HepG2 (cell line): Measurements from ENCODE around the gene SIMC1. TPM values are rescaled to one million over a fixed set of nuclear protein-coding genes. Genes with fewer than 3 reads are reported as not detected.

Source experiments
- ARNT2 ChIP-seq: sonication (generic); formaldehyde crosslinking; IDR thresholded peaks from 2 replicates; pipeline ENCODE4 v1.8.0; 2022; ENCODE audit warnings: mild to moderate bottlenecking, low read depth, missing genetic modification reagents, moderate library complexity
- ATAD3A ChIP-seq: sonication (generic); formaldehyde crosslinking; IDR thresholded peaks from 2 replicates; pipeline ENCODE4 v1.4.0; 2020; ENCODE audit warnings: missing genetic modification reagents
- ATF4 ChIP-seq, 2 experiments: fragments of 450-650 bp in 1 of 2; sonication (generic) in 1 of 2; formaldehyde crosslinking; IDR thresholded peaks; 2 replicates each; pipeline versions ENCODE4 v1.5.0 to v1.8.0; 2020 to 2022; ENCODE audit warnings: mild to moderate bottlenecking in 1 of 2, missing genetic modification reagents in 1 of 2
- DMAP1 ChIP-seq: IDR thresholded peaks from 2 replicates; pipeline ENCODE4 v1.6.1; 2016
- HDAC1 ChIP-seq: sonication (generic); formaldehyde crosslinking; IDR thresholded peaks from 2 replicates; pipeline ENCODE4 v1.5.1; 2020; ENCODE audit warnings: mild to moderate bottlenecking, missing genetic modification reagents
- HOXA9 ChIP-seq: sonication (generic); formaldehyde crosslinking; IDR thresholded peaks from 2 replicates; pipeline ENCODE4 v1.8.1; 2022; ENCODE audit warnings: missing genetic modification reagents, mild to moderate bottlenecking, moderate library complexity, borderline replicate concordance
- MAFF ChIP-seq: IDR thresholded peaks from 2 replicates; pipeline ENCODE4 v1.6.1; 2011; ENCODE audit warnings: low read depth, low read length, improper control_type of control experiment
- MED8 ChIP-seq: sonication (generic); formaldehyde crosslinking; IDR thresholded peaks from 2 replicates; pipeline ENCODE4 v1.8.1; 2023; ENCODE audit warnings: mild to moderate bottlenecking, missing genetic modification reagents; ENCODE audit not compliant: insufficient replicate concordance
- MIER2 ChIP-seq: IDR thresholded peaks from 2 replicates; pipeline ENCODE4 v1.6.1; 2016; ENCODE audit warnings: missing biosample characterization, missing genetic modification reagents
- MXD4 ChIP-seq: IDR thresholded peaks from 2 replicates; pipeline ENCODE4 v1.6.1; 2016; ENCODE audit warnings: mild to moderate bottlenecking, missing biosample characterization, missing genetic modification reagents
- MZF1 ChIP-seq: sonication (generic); formaldehyde crosslinking; IDR thresholded peaks from 2 replicates; pipeline ENCODE4 v1.8.1; 2023; ENCODE audit warnings: mild to moderate bottlenecking, missing genetic modification reagents, borderline replicate concordance
- NFKB2 ChIP-seq: sonication (generic); formaldehyde crosslinking; IDR thresholded peaks from 2 replicates; pipeline ENCODE4 v1.4.0; 2020; ENCODE audit warnings: missing genetic modification reagents, borderline replicate concordance
- PLSCR1 ChIP-seq: sonication (generic); formaldehyde crosslinking; IDR thresholded peaks from 2 replicates; pipeline ENCODE4 v1.5.0; 2020; ENCODE audit warnings: missing genetic modification reagents, mild to moderate bottlenecking, borderline replicate concordance
- RFX3 ChIP-seq: IDR thresholded peaks from 2 replicates; pipeline ENCODE4 v1.6.1; 2016; ENCODE audit warnings: missing biosample characterization, missing genetic modification reagents
- SRY ChIP-seq: sonication (generic); formaldehyde crosslinking; IDR thresholded peaks from 2 replicates; pipeline ENCODE4 v1.8.0; 2022; ENCODE audit warnings: mild to moderate bottlenecking, missing genetic modification reagents
- YY1 ChIP-seq: IDR thresholded peaks from 2 replicates; pipeline ENCODE4 v1.6.1; 2011; ENCODE audit warnings: low read length, low read depth, moderate library complexity, mild to moderate bottlenecking; ENCODE audit not compliant: insufficient read depth, insufficient replicate concordance
- ZBTB3 ChIP-seq: sonication (generic); formaldehyde crosslinking; IDR thresholded peaks from 2 replicates; pipeline ENCODE4 v1.4.0; 2020; ENCODE audit warnings: low read depth, mild to moderate bottlenecking, moderate library complexity, missing genetic modification reagents, borderline replicate concordance
- ZFY ChIP-seq: sonication (generic); formaldehyde crosslinking; IDR thresholded peaks from 2 replicates; pipeline ENCODE4 v1.4.0; 2020; ENCODE audit warnings: missing genetic modification reagents
- ZNF10 ChIP-seq: sonication (generic); formaldehyde crosslinking; IDR thresholded peaks from 2 replicates; pipeline ENCODE4 v1.4.0; 2020; ENCODE audit warnings: mild to moderate bottlenecking, low read depth, missing genetic modification reagents, borderline replicate concordance
- ZNF605 ChIP-seq: sonication (generic); formaldehyde crosslinking; IDR thresholded peaks from 2 replicates; pipeline ENCODE4 v1.8.0; 2022; ENCODE audit warnings: mild to moderate bottlenecking, missing genetic modification reagents
- ZNF710 ChIP-seq: sonication (generic); formaldehyde crosslinking; IDR thresholded peaks from 2 replicates; pipeline ENCODE4 v1.5.0; 2020; ENCODE audit warnings: mild to moderate bottlenecking, missing genetic modification reagents, borderline replicate concordance
- ZNF816 ChIP-seq: sonication (generic); formaldehyde crosslinking; IDR thresholded peaks from 2 replicates; pipeline ENCODE4 v1.8.0; 2022; ENCODE audit warnings: missing genetic modification reagents, mild to moderate bottlenecking, borderline replicate concordance
- ZNF850 ChIP-seq: sonication (generic); formaldehyde crosslinking; conservative IDR thresholded peaks from 2 replicates; pipeline ENCODE4 v1.9.0; 2021; ENCODE audit warnings: mild to moderate bottlenecking, missing genetic modification reagents
- ZUFSP ChIP-seq: sonication (generic); formaldehyde crosslinking; IDR thresholded peaks from 2 replicates; pipeline ENCODE4 v1.9.0; 2021; ENCODE audit warnings: missing genetic modification reagents, mild to moderate bottlenecking, borderline replicate concordance
- polyA plus RNA-seq, 8 experiments: library from polyadenylated mRNA; depleted of rRNA in 3 of 8; stranded (reverse) in 7 of 8; unstranded in 1 of 8; fragments of >200 nt; fragmentation: Illumina TruSeq in 4 of 8; extraction: Trizol in 4 of 8; gene quantifications; 2 replicates each; pipeline versions ENCODE4 v1.2.1 to v1.2.3, GENCODE V29; 2011 to 2016; ENCODE audit warnings: low read depth in 4 of 8, missing spikeins in 1 of 8, mixed read lengths in 1 of 8; ENCODE audit not compliant: insufficient read depth in 1 of 8
- total RNA-seq, 5 experiments: library from RNA; depleted of rRNA; stranded (reverse); fragments of >200 nt; fragmentation: Illumina TruSeq; extraction: Trizol; gene quantifications; 2 replicates each; pipeline ENCODE4 v1.2.3, GENCODE V29; 2016; ENCODE audit warnings: low read depth in 1 of 5

Gene SIMC1
- total and polyA plus RNA-seq, 2 of the 13 experiments (the other 11 are each of a cell fraction or from before 2014, with no cell fraction given), result 5.4 to 6.8 TPM

GRCh38 chr5:176388444-176389134, 150.4 kb downstream of the SIMC1 start, which contains the start of the genes HIGD2A and NOP16 (continued):
- peak; percentile 54 for TF ChIP-seq ARNT2 (CRISPR knock-in tag)
- peak; percentile 84 for TF ChIP-seq ZFY (CRISPR knock-in tag)
- no peak; the same call in 1 of the 2 replicates for TF ChIP-seq ZNF710 (CRISPR knock-in tag)
- TF ChIP-seq MZF1 (CRISPR knock-in tag), result no peak
- peak; percentile 95 for TF ChIP-seq SRY (CRISPR knock-in tag)
- no peak for TF ChIP-seq RFX3 (CRISPR knock-in tag)
- TF ChIP-seq PLSCR1 (CRISPR knock-in tag), result no peak
- peak; percentile 97 for TF ChIP-seq HDAC1
- no peak for TF ChIP-seq ZNF10
- no peak for TF ChIP-seq ZUFSP (CRISPR knock-in tag)
- TF ChIP-seq MXD4 (CRISPR knock-in tag), result peak; percentile 99
- TF ChIP-seq MAFF, result no peak; the same call in 1 of the 2 replicates
- peak; percentile 93 for TF ChIP-seq ZBTB3
- TF ChIP-seq MED8 (CRISPR knock-in tag), result no peak
- TF ChIP-seq HOXA9 (CRISPR knock-in tag), result peak; percentile 90; the same call in 1 of the 2 replicates
- peak; percentile 82 for TF ChIP-seq ZNF605 (CRISPR knock-in tag)
- TF ChIP-seq NFKB2 (CRISPR knock-in tag), result peak; percentile 73
- peak; percentile 60; the same call in 1 of the 2 replicates for TF ChIP-seq ZNF850
- TF ChIP-seq ZNF816 (CRISPR knock-in tag), result no peak
- TF ChIP-seq DMAP1 (CRISPR knock-in tag), result peak; percentile 98
- TF ChIP-seq YY1, result no peak
- TF ChIP-seq ATAD3A (CRISPR knock-in tag), result no peak
- no peak; the same call in 1 of the 2 replicates for TF ChIP-seq MIER2
- TF ChIP-seq ATF4 (CRISPR knock-in tag; IDR thresholded peaks at IDR 0.05), result peak in 1 of 2 experiments; percentile 67; a peak in 2 of 4 replicates
